ENCODE results near the gene VWA3B.
"Not testable (repeated sequence)": the region's sequence is repeated elsewhere in the genome, so short reads cannot be mapped to it uniquely, and the experiment has no call there.

Gene VWA3B

GRCh38 chr2:98130073-98130472 is 43.1 kb downstream of the VWA3B start:
- ATAC-seq, DNase-seq: not testable (repeated sequence)

GRCh38 chr2:98134172-98135005 is 47.4 kb downstream of the VWA3B start:
- ATAC-seq (peak; percentile 97), DNase-seq (peak; percentile 72)

GRCh38 chr2:98137196-98137595 is 50.2 kb downstream of the VWA3B start:
- DNase-seq (no peak), ATAC-seq (no peak)

- ATAC-seq, DNase-seq: not testable (repeated sequence)
These were observed 52.0 kb downstream of the VWA3B start for GRCh38 chr2:98138978-98139377.

- DNase-seq (no peak), ATAC-seq (no peak)
These were observed 53.2 kb downstream of the VWA3B start for GRCh38 chr2:98140210-98140609.

GRCh38 chr2:98142106-98142791 is 55.3 kb downstream of the VWA3B start:
- ATAC-seq (no peak), DNase-seq (no peak)

GRCh38 chr2:98145070-98145469 is 58.1 kb downstream of the VWA3B start:
- ATAC-seq: no peak
- DNase-seq: no peak

- not testable (repeated sequence) for ATAC-seq, DNase-seq
These were observed 60.9 kb downstream of the VWA3B start for GRCh38 chr2:98147900-98148299.

- DNase-seq: no peak
- ATAC-seq: no peak
These were observed 61.8 kb downstream of the VWA3B start for GRCh38 chr2:98148595-98149332.

GRCh38 chr2:98149333-98149697 is 62.3 kb downstream of the VWA3B start:
- DNase-seq: no peak
- ATAC-seq: peak; percentile 80

GRCh38 chr2:98153481-98153880 is 66.5 kb downstream of the VWA3B start:
- no peak for ATAC-seq

GRCh38 chr2:98155291-98155690 is 68.3 kb downstream of the VWA3B start:
- DNase-seq: no peak
- no peak for ATAC-seq

More at GRCh38 chr2:98153481-98153880, 66.5 kb downstream of the VWA3B start:
- no peak for DNase-seq

- DNase-seq: no peak
- ATAC-seq: no peak
These were observed 68.7 kb downstream of the VWA3B start for GRCh38 chr2:98155716-98156115.

GRCh38 chr2:98156304-98156703 is 69.3 kb downstream of the VWA3B start:
- no peak for ATAC-seq
- DNase-seq: no peak

GRCh38 chr2:98157557-98157956 is 70.6 kb downstream of the VWA3B start:
- ATAC-seq: no peak
- DNase-seq: no peak

GRCh38 chr2:98158305-98158704 is 71.3 kb downstream of the VWA3B start:
- no peak for ATAC-seq
- DNase-seq: no peak

- no peak for DNase-seq
- no peak for ATAC-seq
These were observed 73.6 kb downstream of the VWA3B start for GRCh38 chr2:98160554-98160953.

GRCh38 chr2:98161186-98161585 is 74.2 kb downstream of the VWA3B start:
- DNase-seq (no peak), ATAC-seq (no peak)

- no peak for DNase-seq
- no peak for ATAC-seq
These were observed 77.3 kb downstream of the VWA3B start for GRCh38 chr2:98164256-98164655.

GRCh38 chr2:98165516-98166071 is 78.6 kb downstream of the VWA3B start:
- DNase-seq: no peak
- no peak for ATAC-seq

GRCh38 chr2:98167916-98168315 is 80.9 kb downstream of the VWA3B start:
- ATAC-seq: no peak
- no peak for DNase-seq

GRCh38 chr2:98170076-98170475 is 83.1 kb downstream of the VWA3B start:
- DNase-seq (no peak), ATAC-seq (no peak)

Data from stimulated activated naive CD8-positive, alpha-beta T cell treated with anti-CD3 and anti-CD28 coated beads, Interleukin-15, Interleukin-2, amounts not matched to agents 100 U/mL and 50 U/mL, for 24 hours (primary cell).